ENCODE results near the gene AMIGO1.

Gene AMIGO1

GRCh38 chr1:109501644-109502363, 7.7 kb downstream of the AMIGO1 start:
- H3K4me3 Mint-ChIP-seq, result no peak overlapping the region
- H3K27ac Mint-ChIP-seq, result no peak overlapping the region
- H3K27me3 Mint-ChIP-seq, result no peaks in the 10 kb centered on the region
- DNase-seq, result no peak
- H3K9me3 Mint-ChIP-seq, result no peaks in the 10 kb centered on the region
- no peak for ATAC-seq (replicated peaks)
- H3K4me1 Mint-ChIP-seq, result peaks cover 22 to 32% of the 10 kb centered on the region in 2 donors
- peaks cover 13 to 25% of the 10 kb centered on the region in 2 donors for H3K36me3 Mint-ChIP-seq

GRCh38 chr1:109500941-109501381, 8.6 kb downstream of the AMIGO1 start:
- Mint-ChIP-seq H3K4me3 (no peak overlapping the region), H3K36me3 (peaks cover 18 to 33% of the 10 kb centered on the region in 2 donors), H3K9me3 (no peaks in the 10 kb centered on the region), H3K4me1 (peaks cover 27 to 41% of the 10 kb centered on the region in 2 donors), H3K27me3 (no peaks in the 10 kb centered on the region), H3K27ac (no peak overlapping the region)
- ATAC-seq (replicated peaks) (no peak), DNase-seq (no peak)

- peaks cover 33 to 51% of the 10 kb centered on the region in 2 donors for H3K4me1 Mint-ChIP-seq
- no peaks in the 10 kb centered on the region for H3K27me3 Mint-ChIP-seq
- ATAC-seq (replicated peaks) (peak; percentile 38 to 42), DNase-seq (no peak)
- no peaks in the 10 kb centered on the region for H3K9me3 Mint-ChIP-seq
- H3K4me3 Mint-ChIP-seq, result no peak overlapping the region
- H3K27ac Mint-ChIP-seq, result no peak overlapping the region
- H3K36me3 Mint-ChIP-seq, result peaks cover 19 to 37% of the 10 kb centered on the region in 2 donors
Measured at GRCh38 chr1:109499661-109500536, 9.6 kb downstream of the AMIGO1 start.

- H3K4me3 Mint-ChIP-seq, result no peak overlapping the region
- no peak for DNase-seq
- peaks cover 21 to 40% of the 10 kb centered on the region in 2 donors for H3K36me3 Mint-ChIP-seq
- H3K4me1 Mint-ChIP-seq, result peaks cover 40 to 60% of the 10 kb centered on the region in 2 donors
- no peak for ATAC-seq (replicated peaks)
- H3K27ac Mint-ChIP-seq, result no peak overlapping the region
- no peaks in the 10 kb centered on the region for H3K27me3 Mint-ChIP-seq
- no peaks in the 10 kb centered on the region for H3K9me3 Mint-ChIP-seq
Measured at GRCh38 chr1:109499081-109499480, 10.4 kb downstream of the AMIGO1 start.

GRCh38 chr1:109498161-109498801, 11.2 kb downstream of the AMIGO1 start:
- no peak overlapping the region for H3K4me3 Mint-ChIP-seq

GRCh38 chr1:109497449-109498160, 11.9 kb downstream of the AMIGO1 start:
- ATAC-seq (replicated peaks), result no peak
- no peaks in the 10 kb centered on the region for H3K27me3 Mint-ChIP-seq
- peaks cover 18 to 40% of the 10 kb centered on the region in 2 donors for H3K36me3 Mint-ChIP-seq
- no peaks in the 10 kb centered on the region for H3K9me3 Mint-ChIP-seq
- peaks cover 38 to 62% of the 10 kb centered on the region in 2 donors for H3K4me1 Mint-ChIP-seq
- peak overlapping the region; percentile 9 for H3K27ac Mint-ChIP-seq
- no peak for DNase-seq
- no peak overlapping the region for H3K4me3 Mint-ChIP-seq

More at GRCh38 chr1:109498161-109498801, 11.2 kb downstream of the AMIGO1 start:
- Mint-ChIP-seq H3K27me3 (no peaks in the 10 kb centered on the region), H3K36me3 (peaks cover 23 to 42% of the 10 kb centered on the region in 2 donors), H3K9me3 (no peaks in the 10 kb centered on the region), H3K4me1 (peaks cover 40 to 62% of the 10 kb centered on the region in 2 donors), H3K27ac (no peak overlapping the region)
- DNase-seq (no peak), ATAC-seq (replicated peaks) (no peak)

GRCh38 chr1:109495738-109496137, 13.8 kb downstream of the AMIGO1 start:
- H3K36me3 Mint-ChIP-seq, result peaks cover 22 to 44% of the 10 kb centered on the region in 2 donors
- H3K27me3 Mint-ChIP-seq, result no peaks in the 10 kb centered on the region
- DNase-seq (no peak), ATAC-seq (replicated peaks) (no peak)
- H3K4me1 Mint-ChIP-seq, result peaks cover 27 to 56% of the 10 kb centered on the region in 2 donors
- peak overlapping the region; percentile 14 for H3K27ac Mint-ChIP-seq
- H3K4me3 Mint-ChIP-seq, result peak overlapping the region; percentile 48 to 66
- H3K9me3 Mint-ChIP-seq, result no peaks in the 10 kb centered on the region

- H3K36me3 Mint-ChIP-seq, result peaks cover 23 to 45% of the 10 kb centered on the region in 2 donors
- H3K27ac Mint-ChIP-seq, result peak within 1 kb of the TSS; percentile 91
- DNase-seq (peak; percentile 91), ATAC-seq (replicated peaks) (peak; percentile 89 to 90)
- peak within 1 kb of the TSS; percentile 96 to 98 for H3K4me3 Mint-ChIP-seq
- no peaks in the 10 kb centered on the region for H3K9me3 Mint-ChIP-seq
- H3K27me3 Mint-ChIP-seq, result no peaks in the 10 kb centered on the region
- peaks cover 27 to 55% of the 10 kb centered on the region in 2 donors for H3K4me1 Mint-ChIP-seq
Measured at GRCh38 chr1:109493805-109494539, 15.6 kb downstream of the AMIGO1 start, which contains the start of gene CYB561D1. TSS of gene CYB561D1 (plus strand) at chr1:109494094. CDS start at chr1:109494140, 46 bp downstream.

GRCh38 chr1:109493227-109493626, 16.3 kb downstream of the AMIGO1 start:
- H3K36me3 Mint-ChIP-seq, result peaks cover 25 to 51% of the 10 kb centered on the region in 2 donors
- H3K4me3 Mint-ChIP-seq, result peak overlapping the region in 1 of 2 donors; percentile 8
- H3K27me3 Mint-ChIP-seq, result no peaks in the 10 kb centered on the region
- DNase-seq, result no peak
- H3K4me1 Mint-ChIP-seq, result peaks cover 24 to 50% of the 10 kb centered on the region in 2 donors
- no peak overlapping the region for H3K27ac Mint-ChIP-seq
- no peaks in the 10 kb centered on the region for H3K9me3 Mint-ChIP-seq
- ATAC-seq (replicated peaks), result no peak

- ATAC-seq (replicated peaks) (no peak), DNase-seq (no peak)
- no peaks in the 10 kb centered on the region for H3K9me3 Mint-ChIP-seq
- no peaks in the 10 kb centered on the region for H3K27me3 Mint-ChIP-seq
- H3K4me1 Mint-ChIP-seq, result peaks cover 24 to 45% of the 10 kb centered on the region in 2 donors
- H3K36me3 Mint-ChIP-seq, result peaks cover 29 to 56% of the 10 kb centered on the region in 2 donors
- no peak overlapping the region for H3K27ac Mint-ChIP-seq
- H3K4me3 Mint-ChIP-seq, result peak overlapping the region in 1 of 2 donors; percentile 8
Measured at GRCh38 chr1:109492779-109493178, 16.7 kb downstream of the AMIGO1 start.

GRCh38 chr1:109491372-109491771, 18.2 kb downstream of the AMIGO1 start:
- H3K27ac Mint-ChIP-seq, result no peak overlapping the region
- ATAC-seq (replicated peaks) (no peak), DNase-seq (no peak)
- no peaks in the 10 kb centered on the region for H3K27me3 Mint-ChIP-seq
- H3K9me3 Mint-ChIP-seq, result no peaks in the 10 kb centered on the region
- H3K36me3 Mint-ChIP-seq, result peaks cover 30 to 57% of the 10 kb centered on the region in 2 donors
- H3K4me3 Mint-ChIP-seq, result no peak overlapping the region
- H3K4me1 Mint-ChIP-seq, result peaks cover 23 to 34% of the 10 kb centered on the region in 2 donors

GRCh38 chr1:109490934-109491302, 18.6 kb downstream of the AMIGO1 start:
- Mint-ChIP-seq H3K36me3 (peaks cover 27 to 57% of the 10 kb centered on the region in 2 donors), H3K4me3 (no peak overlapping the region), H3K9me3 (no peaks in the 10 kb centered on the region), H3K27ac (no peak overlapping the region), H3K4me1 (peaks cover 18 to 29% of the 10 kb centered on the region in 2 donors), H3K27me3 (no peaks in the 10 kb centered on the region)
- no peak for DNase-seq
- ATAC-seq (replicated peaks), result no peak
